HG03139 (cell line): ENCODE data around the gene VMAC.
A peak's percentile ranks its signal among the peaks of the same experiment; 100 is the strongest.

ENCODE experiments used
- ATAC-seq: cut with Tn5 transposase; IDR thresholded peaks from one replicate; pipeline ENCODE4 v1.9.1; 2021; ENCODE audit not compliant: unreplicated experiment

Gene VMAC

GRCh38 chr19:5903624-5904351 is 884 bp upstream of the VMAC start, which contains the start of gene NDUFA11:
NDUFA11 (minus strand) TSS chr19:5903790; CDS start chr19:5903708, 82 bp downstream.
- peak; percentile 22 for ATAC-seq

- ATAC-seq = no peak
Measured at GRCh38 chr19:5905114-5905778, 574 bp downstream of the VMAC start.

- ATAC-seq = no peak
Measured at GRCh38 chr19:5907241-5907640, 2.6 kb downstream of the VMAC start.

GRCh38 chr19:5908773-5909442 is 4.2 kb downstream of the VMAC start:
- ATAC-seq = no peak

- no peak for ATAC-seq
Measured at GRCh38 chr19:5910638-5910907, 5.9 kb downstream of the VMAC start.

GRCh38 chr19:5911366-5911765 is 6.7 kb downstream of the VMAC start:
- no peak for ATAC-seq

- ATAC-seq = no peak
Measured at GRCh38 chr19:5913739-5914357, 9.2 kb downstream of the VMAC start, which contains the start of gene CAPS. CAPS (plus strand) TSS chr19:5914254; CDS start chr19:5914407, 153 bp downstream.

GRCh38 chr19:5914358-5914774 is 9.7 kb downstream of the VMAC start:
- no peak for ATAC-seq

GRCh38 chr19:5914946-5915781 is 10.5 kb downstream of the VMAC start:
- no peak for ATAC-seq

GRCh38 chr19:5915782-5916165 is 11.1 kb downstream of the VMAC start:
- ATAC-seq = no peak

- no peak for ATAC-seq
Measured at GRCh38 chr19:5916181-5916708, 11.6 kb downstream of the VMAC start.

GRCh38 chr19:5917431-5918107 is 12.9 kb downstream of the VMAC start:
- no peak for ATAC-seq

GRCh38 chr19:5918463-5919079 is 13.9 kb downstream of the VMAC start:
- ATAC-seq = no peak

GRCh38 chr19:5921516-5922160 is 17.0 kb downstream of the VMAC start:
- no peak for ATAC-seq

GRCh38 chr19:5922161-5922545 is 17.5 kb downstream of the VMAC start:
- ATAC-seq = no peak

GRCh38 chr19:5923356-5923755 is 18.7 kb downstream of the VMAC start:
- ATAC-seq = no peak

GRCh38 chr19:5925830-5926427 is 21.3 kb downstream of the VMAC start:
- no peak for ATAC-seq

- no peak for ATAC-seq
Measured at GRCh38 chr19:5926641-5927440, 22.2 kb downstream of the VMAC start.
